Loucy (cell line): ENCODE data around the gene RPL7L1.
"Not testable (repeated sequence)": the region's sequence is repeated elsewhere in the genome, so short reads cannot be mapped to it uniquely, and the experiment has no call there.

Source experiments
- H2AFZ ChIP-seq: fragments of 200-600 bp; sonication (generic); 2 replicates; pipeline ENCODE4 v1.6.0; 2016; ENCODE audit warnings: antibody characterized with exemption, mild to moderate bottlenecking, low read length, moderate library complexity
- H3F3A ChIP-seq: fragments of 200-600 bp; 2 replicates; pipeline ENCODE4 v1.6.0; 2016; ENCODE audit warnings: antibody characterized with exemption, low read depth, mild to moderate bottlenecking
- H3K27me3 ChIP-seq: fragments of 200-600 bp; sonication (generic); 2 replicates; pipeline ENCODE4 v1.6.1; 2014; ENCODE audit warnings: low read length, mild to moderate bottlenecking; ENCODE audit not compliant: insufficient read depth, poor library complexity, severe bottlenecking
- H3K36me3 ChIP-seq: fragments of 200-600 bp; sonication (generic); 2 replicates; pipeline ENCODE4 v1.6.1; 2016; ENCODE audit warnings: low read length; ENCODE audit not compliant: insufficient read depth
- H3K4me1 ChIP-seq: fragments of 200-600 bp; sonication (generic); 2 replicates; pipeline ENCODE4 v1.5.1; 2014; ENCODE audit warnings: low read length, mild to moderate bottlenecking; ENCODE audit not compliant: insufficient read depth, poor library complexity, severe bottlenecking
- H3K4me2 ChIP-seq: fragments of 200-600 bp; sonication (generic); 2 replicates; pipeline ENCODE4 v1.6.0; 2014; ENCODE audit warnings: antibody characterized with exemption, low read length, low read depth, mild to moderate bottlenecking; ENCODE audit not compliant: poor library complexity, severe bottlenecking
- H3K4me3 ChIP-seq: fragments of 200-600 bp; sonication (generic); 2 replicates; pipeline ENCODE4 v1.5.1; 2014; ENCODE audit warnings: low read length, mild to moderate bottlenecking, mixed read lengths; ENCODE audit not compliant: poor library complexity, severe bottlenecking
- H3K79me2 ChIP-seq: fragments of 200-600 bp; sonication (generic); 2 replicates; pipeline ENCODE4 v1.6.1; 2014; ENCODE audit warnings: low read length; ENCODE audit not compliant: insufficient read depth
- H3K9ac ChIP-seq: fragments of 200-600 bp; sonication (generic); 2 replicates; pipeline ENCODE4 v1.6.0; 2014; ENCODE audit warnings: mild to moderate bottlenecking, low read depth, low read length, moderate library complexity; ENCODE audit not compliant: poor library complexity, severe bottlenecking
- H3K9me2 ChIP-seq: fragments of 200-600 bp; sonication (generic); replicated peaks from 2 replicates; pipeline ENCODE4 v1.6.1; 2016; ENCODE audit warnings: low read depth, low read length, mixed read lengths
- H3K9me3 ChIP-seq: fragments of 200-600 bp; sonication (generic); 2 replicates; pipeline ENCODE4 v1.6.1; 2014; ENCODE audit warnings: mild to moderate bottlenecking, antibody characterized with exemption, low read length, low read depth; ENCODE audit not compliant: insufficient read depth
- H4K20me1 ChIP-seq: fragments of 200-600 bp; sonication (generic); 2 replicates; pipeline ENCODE4 v1.6.0; 2014; ENCODE audit warnings: antibody characterized with exemption, low read length, mild to moderate bottlenecking; ENCODE audit not compliant: insufficient read depth, poor library complexity, severe bottlenecking
- EZH2phosphoT487 ChIP-seq: fragments of 200-600 bp; IDR thresholded peaks from 2 replicates; pipeline ENCODE4 v1.6.1; 2018; ENCODE audit warnings: antibody characterized with exemption, mild to moderate bottlenecking, moderate library complexity, borderline replicate concordance
- TF ChIP-seq, protein P1 (sequence below): fragments of 200-600 bp; sonication (generic); conservative IDR thresholded peaks from 2 replicates; pipeline ENCODE4 v1.5.1; 2014; ENCODE audit warnings: mild to moderate bottlenecking, antibody characterized with exemption, low read length

RPL7L1 gene

DNA sequence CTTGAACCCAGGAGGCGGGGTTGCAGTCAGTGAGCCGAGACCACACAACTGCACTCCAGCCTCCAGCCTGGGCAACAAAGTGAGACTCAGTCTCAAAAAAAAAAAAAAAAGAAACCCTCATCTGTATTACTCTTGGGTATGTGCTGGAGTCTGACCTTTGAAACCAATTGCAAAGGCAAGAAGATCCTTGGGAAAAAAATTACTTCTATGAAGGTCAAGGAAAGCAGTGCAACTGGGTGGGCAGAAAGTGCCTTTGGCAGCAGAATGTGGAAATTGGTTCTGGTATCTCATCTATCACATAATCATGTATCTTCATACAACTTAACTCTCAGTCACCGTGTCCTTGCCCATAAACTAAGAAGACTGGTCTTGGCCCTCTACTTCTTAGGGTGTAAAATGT is 7.7 kb upstream of the RPL7L1 start:
- no peaks in the 10 kb centered on the region for H3F3A ChIP-seq
- H2AFZ ChIP-seq, result no peak overlapping the region
- no peak overlapping the region for H3K4me3 ChIP-seq
- H3K9me2 ChIP-seq, result no peaks in the 10 kb centered on the region
- H3K27me3 ChIP-seq, result no peaks in the 10 kb centered on the region
- no peaks in the 10 kb centered on the region for H4K20me1 ChIP-seq
- no peak overlapping the region for H3K9ac ChIP-seq
- no peaks in the 10 kb centered on the region for H3K4me1 ChIP-seq
- H3K9me3 ChIP-seq, result no peaks in the 10 kb centered on the region
- H3K36me3 ChIP-seq, result peaks cover 13% of the 10 kb centered on the region; the same call in 1 of the 2 replicates
- H3K4me2 ChIP-seq, result no peak overlapping the region
- no peak for TF ChIP-seq EZH2phosphoT487
- TF ChIP-seq, protein P1, sequence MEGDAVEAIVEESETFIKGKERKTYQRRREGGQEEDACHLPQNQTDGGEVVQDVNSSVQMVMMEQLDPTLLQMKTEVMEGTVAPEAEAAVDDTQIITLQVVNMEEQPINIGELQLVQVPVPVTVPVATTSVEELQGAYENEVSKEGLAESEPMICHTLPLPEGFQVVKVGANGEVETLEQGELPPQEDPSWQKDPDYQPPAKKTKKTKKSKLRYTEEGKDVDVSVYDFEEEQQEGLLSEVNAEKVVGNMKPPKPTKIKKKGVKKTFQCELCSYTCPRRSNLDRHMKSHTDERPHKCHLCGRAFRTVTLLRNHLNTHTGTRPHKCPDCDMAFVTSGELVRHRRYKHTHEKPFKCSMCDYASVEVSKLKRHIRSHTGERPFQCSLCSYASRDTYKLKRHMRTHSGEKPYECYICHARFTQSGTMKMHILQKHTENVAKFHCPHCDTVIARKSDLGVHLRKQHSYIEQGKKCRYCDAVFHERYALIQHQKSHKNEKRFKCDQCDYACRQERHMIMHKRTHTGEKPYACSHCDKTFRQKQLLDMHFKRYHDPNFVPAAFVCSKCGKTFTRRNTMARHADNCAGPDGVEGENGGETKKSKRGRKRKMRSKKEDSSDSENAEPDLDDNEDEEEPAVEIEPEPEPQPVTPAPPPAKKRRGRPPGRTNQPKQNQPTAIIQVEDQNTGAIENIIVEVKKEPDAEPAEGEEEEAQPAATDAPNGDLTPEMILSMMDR, result no peak
- no peaks in the 10 kb centered on the region for H3K79me2 ChIP-seq

DNA sequence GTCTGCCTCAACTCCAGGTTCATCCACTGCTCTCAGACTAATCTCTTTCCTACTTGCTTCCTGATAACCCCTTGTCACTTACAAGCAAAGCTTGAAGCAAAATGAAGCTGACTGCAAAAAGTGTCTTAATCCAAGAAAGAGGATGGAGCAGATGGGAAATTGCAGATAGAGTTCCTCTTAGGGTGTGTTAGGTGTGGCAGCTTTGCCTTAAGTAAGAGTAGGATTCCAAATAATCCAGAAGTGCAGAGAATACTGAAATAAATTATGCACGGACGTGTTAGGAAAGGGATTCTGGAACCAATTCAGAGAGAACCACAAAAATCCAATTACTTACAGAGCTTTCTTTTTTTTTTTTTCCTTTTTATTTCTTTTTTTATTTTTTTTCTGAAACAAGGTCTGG is 6.1 kb upstream of the RPL7L1 start:
- Histone ChIP-seq H3F3A (no peaks in the 10 kb centered on the region), H3K36me3 (no peaks in the 10 kb centered on the region), H3K9me2 (no peaks in the 10 kb centered on the region), H3K9me3 (no peaks in the 10 kb centered on the region), H3K27me3 (no peaks in the 10 kb centered on the region), H3K79me2 (no peaks in the 10 kb centered on the region), H3K9ac (no peak overlapping the region), H3K4me3 (no peak overlapping the region), H3K4me1 (no peaks in the 10 kb centered on the region), H4K20me1 (no peaks in the 10 kb centered on the region), H3K4me2 (no peak overlapping the region), H2AFZ (no peak overlapping the region)
- TF ChIP-seq EZH2phosphoT487, result no peak
- TF ChIP-seq, protein P1, result no peak

DNA sequence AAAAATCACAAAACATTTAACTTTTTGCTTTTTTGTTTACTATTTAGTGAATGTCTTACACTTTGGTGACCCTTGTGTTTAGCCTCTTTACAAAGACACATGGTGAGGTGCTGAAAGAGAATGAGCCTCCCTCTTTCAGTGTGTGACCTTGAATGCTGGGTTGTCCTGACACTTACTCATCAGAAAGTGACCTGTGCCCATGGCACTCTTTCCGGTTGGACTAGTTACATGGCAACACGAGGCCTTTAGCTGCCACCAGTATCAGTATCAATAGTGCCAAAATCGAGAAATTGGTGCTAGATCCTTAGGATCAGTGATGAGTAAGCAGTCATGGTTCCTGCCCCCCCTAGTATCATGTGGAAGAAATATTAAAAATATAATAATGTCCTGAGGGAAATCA is 1.7 kb upstream of the RPL7L1 start:
- no peaks in the 10 kb centered on the region for H3K4me1 ChIP-seq
- no peak overlapping the region for H3K4me3 ChIP-seq
- peaks cover 14% of the 10 kb centered on the region for H4K20me1 ChIP-seq
- H3F3A ChIP-seq, result no peaks in the 10 kb centered on the region
- peaks cover 7% of the 10 kb centered on the region for H3K27me3 ChIP-seq
- peaks cover 30% of the 10 kb centered on the region for H3K79me2 ChIP-seq
- H2AFZ ChIP-seq, result no peak overlapping the region; the same call in 1 of the 2 replicates
- peak overlapping the region; percentile 9 for H3K9ac ChIP-seq
- H3K36me3 ChIP-seq, result no peaks in the 10 kb centered on the region
- no peak for TF ChIP-seq EZH2phosphoT487
- TF ChIP-seq, protein P1, result no peak
- H3K9me2 ChIP-seq, result no peaks in the 10 kb centered on the region
- H3K9me3 ChIP-seq, result no peaks in the 10 kb centered on the region
- H3K4me2 ChIP-seq, result no peak overlapping the region

DNA sequence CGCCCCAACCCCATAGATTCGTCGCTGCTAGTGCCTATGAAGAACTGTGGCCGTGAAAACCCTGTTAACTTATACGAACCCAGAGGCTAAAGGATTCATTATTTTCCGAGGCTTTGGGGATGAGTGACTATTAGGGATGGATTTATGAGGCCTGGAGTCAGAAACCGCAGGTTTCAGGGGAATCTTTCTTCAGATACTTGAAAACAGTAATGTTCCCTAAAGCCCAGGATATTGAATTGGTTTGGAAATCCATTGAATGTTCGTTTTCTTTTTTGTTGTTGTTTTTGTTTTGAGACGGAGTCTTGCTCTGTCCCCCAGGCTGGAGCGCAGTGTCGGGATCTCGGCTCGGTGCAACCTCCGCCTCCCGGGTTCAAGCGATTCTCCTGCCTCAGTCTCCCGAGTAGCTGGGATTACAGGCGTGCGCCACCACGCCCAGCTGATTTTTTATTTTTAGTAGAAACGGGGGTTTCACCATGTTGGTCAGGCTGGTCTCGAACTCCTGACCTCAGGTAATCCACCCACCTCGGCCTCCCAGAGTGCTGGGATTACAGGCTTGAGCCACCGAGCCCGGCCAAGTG is 913 bp downstream of the RPL7L1 start:
- H3K9ac ChIP-seq, result peak overlapping the region; percentile 97
- not testable (repeated sequence) for H3K27me3 ChIP-seq, H3K9me2 ChIP-seq, H3F3A ChIP-seq, H3K9me3 ChIP-seq
- peaks cover 11% of the 10 kb centered on the region for H3K4me1 ChIP-seq
- peak overlapping the region; percentile 82 for H2AFZ ChIP-seq
- H4K20me1 ChIP-seq, result peaks cover 33% of the 10 kb centered on the region
- H3K79me2 ChIP-seq, result peaks cover 54% of the 10 kb centered on the region
- peak overlapping the region; percentile 97 for H3K4me3 ChIP-seq
- peaks cover 25% of the 10 kb centered on the region; the same call in 1 of the 2 replicates for H3K36me3 ChIP-seq
- peak overlapping the region; percentile 75 for H3K4me2 ChIP-seq

DNA sequence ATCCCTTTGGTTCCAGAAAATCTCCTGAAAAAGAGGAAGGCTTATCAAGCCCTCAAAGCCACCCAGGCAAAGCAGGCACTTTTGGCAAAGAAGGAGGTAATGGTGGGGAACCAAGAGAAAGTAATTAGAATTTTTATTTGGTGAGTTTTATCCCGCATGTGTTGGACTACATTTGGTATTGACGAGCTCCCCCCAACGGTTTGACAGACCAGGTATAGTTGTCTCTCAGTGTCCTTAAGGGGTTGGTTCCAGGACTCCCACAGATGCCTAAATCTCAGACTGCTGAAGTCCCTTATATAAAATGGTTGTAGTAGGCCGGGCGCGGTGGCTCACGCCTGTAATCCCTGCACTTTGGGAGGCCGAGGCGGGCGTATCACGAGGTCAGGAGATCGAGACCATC is 1.5 kb downstream of the RPL7L1 start:
- Histone ChIP-seq H3K4me1 (peaks cover 11% of the 10 kb centered on the region), H3K79me2 (peaks cover 59% of the 10 kb centered on the region), H3K4me2 (peak overlapping the region; percentile 75), H3K4me3 (peak overlapping the region; percentile 97), H3K36me3 (peaks cover 31% of the 10 kb centered on the region; the same call in 1 of the 2 replicates), H4K20me1 (peaks cover 38% of the 10 kb centered on the region), H3K9ac (peak overlapping the region; percentile 97)
- not testable (repeated sequence) for H3F3A ChIP-seq, H2AFZ ChIP-seq, H3K27me3 ChIP-seq, H3K9me3 ChIP-seq, H3K9me2 ChIP-seq
